MCF 10A (cell line): ENCODE results near the gene OTUD3. TPM values are rescaled to one million over a fixed set of nuclear protein-coding genes. Genes with fewer than 3 reads are reported as not detected.
"Not testable (repeated sequence)": the region's sequence is repeated elsewhere in the genome, so short reads cannot be mapped to it uniquely, and the experiment has no call there.

Source experiments
- BruUV-seq: library from RNA; stranded (reverse); fragments of 400-500 nt; replicated peaks from 2 replicates; lab custom pipeline; 2021; lab: Mats Ljungman, UMichigan
- CTCF ChIA-PET: fragments of 300-600 bp; sonication (Branson Sonifier 250); formaldehyde crosslinking; extraction: SDS; loops from one replicate; lab custom pipeline; 2021; ENCODE audit warnings: antibody characterized with exemption, inconsistent platforms; lab: Yijun Ruan, JAX
- POLR2A ChIA-PET: fragments of 300-600, 350-650 bp; sonication (Branson Sonifier 250); formaldehyde crosslinking; extraction: SDS; loops from one replicate; lab custom pipeline; 2020; ENCODE audit warnings: antibody characterized with exemption, inconsistent platforms; lab: Yijun Ruan, JAX
- DNase-seq: peaks from one replicate; pipeline ENCODE4 v3.0.0-alpha.2; 2018; ENCODE audit not compliant: unreplicated experiment
- H3K27ac Mint-ChIP-seq: one replicate; pipeline ENCODE4 v1.8.0; 2022; ENCODE audit warnings: mild to moderate bottlenecking, low read depth, mixed read lengths; ENCODE audit not compliant: unreplicated experiment
- H3K27me3 Mint-ChIP-seq: one replicate; pipeline ENCODE4 v1.8.0; 2022; ENCODE audit warnings: mixed read lengths; ENCODE audit not compliant: insufficient read depth, unreplicated experiment
- H3K36me3 Mint-ChIP-seq: one replicate; pipeline ENCODE4 v1.8.0; 2022; ENCODE audit warnings: mild to moderate bottlenecking, moderate library complexity, mixed read lengths; ENCODE audit not compliant: insufficient read depth, unreplicated experiment
- H3K4me1 Mint-ChIP-seq: one replicate; pipeline ENCODE4 v1.8.0; 2022; ENCODE audit warnings: mixed read lengths; ENCODE audit not compliant: insufficient read depth, unreplicated experiment
- H3K4me3 Mint-ChIP-seq: one replicate; pipeline ENCODE4 v1.8.0; 2022; ENCODE audit warnings: mild to moderate bottlenecking, moderate library complexity, mixed read lengths; ENCODE audit not compliant: unreplicated experiment
- H3K9me3 Mint-ChIP-seq: one replicate; pipeline ENCODE4 v1.8.0; 2022; ENCODE audit warnings: mixed read lengths; ENCODE audit not compliant: unreplicated experiment
- intact Hi-C: fragments of 100-400 bp; cut with micrococcal nuclease; formaldehyde crosslinking; loops from 2 replicates; pipeline ENCODE4 v1.14.1; 2022
- total RNA-seq: library from RNA; stranded (reverse); gene quantifications from 2 replicates; pipeline ENCODE4 v1.2.3, GENCODE V29; 2022
- TF ChIP-seq, protein P1 (sequence below): fragments of 200-600 bp; IDR thresholded peaks from one replicate; pipeline ENCODE4 v1.8.0; 2022; ENCODE audit warnings: antibody characterized with exemption, mild to moderate bottlenecking; ENCODE audit not compliant: unreplicated experiment

OTUD3 gene
- total RNA-seq, 1 experiment from 2014 or later = 11.6 TPM

- no peaks in the 10 kb centered on the region for H3K36me3 Mint-ChIP-seq
- POLR2A ChIA-PET = interaction anchor here (0.6 to 0.7 kb wide), 2 partner anchors 8 to 37 kb away, joined by 3 to 4 read pairs; no protein-coding TSS in a partner anchor
- peak overlapping the region; percentile 16 for H3K4me3 Mint-ChIP-seq
- no peak for DNase-seq
- H3K27ac Mint-ChIP-seq = peak overlapping the region; percentile 59
- no peaks in the 10 kb centered on the region for H3K27me3 Mint-ChIP-seq
- H3K9me3 Mint-ChIP-seq = no peaks in the 10 kb centered on the region
- peaks cover 10% of the 10 kb centered on the region for H3K4me1 Mint-ChIP-seq
- intact Hi-C loops = no loop called here
- CTCF ChIA-PET = interaction anchor here (0.6 kb wide), 1 partner anchor 20 kb away, joined by 4 read pairs; no protein-coding TSS in a partner anchor
- TF ChIP-seq, protein P1, sequence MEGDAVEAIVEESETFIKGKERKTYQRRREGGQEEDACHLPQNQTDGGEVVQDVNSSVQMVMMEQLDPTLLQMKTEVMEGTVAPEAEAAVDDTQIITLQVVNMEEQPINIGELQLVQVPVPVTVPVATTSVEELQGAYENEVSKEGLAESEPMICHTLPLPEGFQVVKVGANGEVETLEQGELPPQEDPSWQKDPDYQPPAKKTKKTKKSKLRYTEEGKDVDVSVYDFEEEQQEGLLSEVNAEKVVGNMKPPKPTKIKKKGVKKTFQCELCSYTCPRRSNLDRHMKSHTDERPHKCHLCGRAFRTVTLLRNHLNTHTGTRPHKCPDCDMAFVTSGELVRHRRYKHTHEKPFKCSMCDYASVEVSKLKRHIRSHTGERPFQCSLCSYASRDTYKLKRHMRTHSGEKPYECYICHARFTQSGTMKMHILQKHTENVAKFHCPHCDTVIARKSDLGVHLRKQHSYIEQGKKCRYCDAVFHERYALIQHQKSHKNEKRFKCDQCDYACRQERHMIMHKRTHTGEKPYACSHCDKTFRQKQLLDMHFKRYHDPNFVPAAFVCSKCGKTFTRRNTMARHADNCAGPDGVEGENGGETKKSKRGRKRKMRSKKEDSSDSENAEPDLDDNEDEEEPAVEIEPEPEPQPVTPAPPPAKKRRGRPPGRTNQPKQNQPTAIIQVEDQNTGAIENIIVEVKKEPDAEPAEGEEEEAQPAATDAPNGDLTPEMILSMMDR = no peak
- BruUV-seq = no TSS peak
Observed at GRCh38 chr1:19862944-19863343, 19.3 kb upstream of the OTUD3 start.

- no peaks in the 10 kb centered on the region for H3K9me3 Mint-ChIP-seq
- H3K4me3 Mint-ChIP-seq = no peak overlapping the region
- H3K27ac Mint-ChIP-seq = no peak overlapping the region
- H3K27me3 Mint-ChIP-seq = no peaks in the 10 kb centered on the region
- CTCF ChIA-PET = no interaction called here
- intact Hi-C loops = no loop called here
- POLR2A ChIA-PET = no interaction called here
- H3K36me3 Mint-ChIP-seq = no peaks in the 10 kb centered on the region
- peaks cover 10% of the 10 kb centered on the region for H3K4me1 Mint-ChIP-seq
- TF ChIP-seq, protein P1 = no peak
- no TSS peak for BruUV-seq
- DNase-seq = no peak
Observed at GRCh38 chr1:19864570-19865160, 17.5 kb upstream of the OTUD3 start.

GRCh38 chr1:19866029-19866428, 16.2 kb upstream of the OTUD3 start:
- no peak overlapping the region for H3K27ac Mint-ChIP-seq
- TF ChIP-seq, protein P1 = no peak
- H3K27me3 Mint-ChIP-seq = no peaks in the 10 kb centered on the region
- BruUV-seq = no TSS peak
- ChIA-PET POLR2A (interaction anchor here (1.2 kb wide), 1 partner anchor 17 kb away, joined by 3 read pairs; no protein-coding TSS in a partner anchor), CTCF (interaction anchor here (0.5 to 1.3 kb wide), 2 partner anchors 14 to 15 kb away, joined by 3 to 4 read pairs; no protein-coding TSS in a partner anchor)
- DNase-seq = no peak
- intact Hi-C loops = no loop called here
- no peaks in the 10 kb centered on the region for H3K36me3 Mint-ChIP-seq
- peaks cover 10% of the 10 kb centered on the region for H3K4me1 Mint-ChIP-seq
- no peak overlapping the region for H3K4me3 Mint-ChIP-seq
- H3K9me3 Mint-ChIP-seq = no peaks in the 10 kb centered on the region

GRCh38 chr1:19866758-19867157, 15.4 kb upstream of the OTUD3 start:
- H3K27me3 Mint-ChIP-seq = no peaks in the 10 kb centered on the region
- no peak overlapping the region for H3K27ac Mint-ChIP-seq
- BruUV-seq = no TSS peak
- POLR2A ChIA-PET = interaction anchor here (1.2 kb wide), 1 partner anchor 16 kb away, joined by 3 read pairs; no protein-coding TSS in a partner anchor
- TF ChIP-seq, protein P1 = no peak
- no peaks in the 10 kb centered on the region for H3K9me3 Mint-ChIP-seq
- no peak overlapping the region for H3K4me3 Mint-ChIP-seq
- no peaks in the 10 kb centered on the region for H3K36me3 Mint-ChIP-seq
- intact Hi-C loops = no loop called here
- DNase-seq = no peak
- H3K4me1 Mint-ChIP-seq = peaks cover 10% of the 10 kb centered on the region
- CTCF ChIA-PET = interaction anchor here (0.6 to 1.3 kb wide), 3 partner anchors 15 to 346 kb away, joined by 3 read pairs; no protein-coding TSS in a partner anchor

- BruUV-seq, H3K27ac Mint-ChIP-seq, H3K4me3 Mint-ChIP-seq, DNase-seq, POLR2A ChIA-PET, H3K36me3 Mint-ChIP-seq, intact Hi-C loops, H3K9me3 Mint-ChIP-seq: not testable (repeated sequence)
- Mint-ChIP-seq H3K27me3 (peaks cover 10% of the 10 kb centered on the region), H3K4me1 (peaks cover 13% of the 10 kb centered on the region)
- CTCF ChIA-PET = interaction anchor here (0.6 to 1.0 kb wide), 3 partner anchors 15 to 206 kb away, joined by 3 read pairs; no protein-coding TSS in a partner anchor
Observed at GRCh38 chr1:19868575-19868974, 13.6 kb upstream of the OTUD3 start.

DNA sequence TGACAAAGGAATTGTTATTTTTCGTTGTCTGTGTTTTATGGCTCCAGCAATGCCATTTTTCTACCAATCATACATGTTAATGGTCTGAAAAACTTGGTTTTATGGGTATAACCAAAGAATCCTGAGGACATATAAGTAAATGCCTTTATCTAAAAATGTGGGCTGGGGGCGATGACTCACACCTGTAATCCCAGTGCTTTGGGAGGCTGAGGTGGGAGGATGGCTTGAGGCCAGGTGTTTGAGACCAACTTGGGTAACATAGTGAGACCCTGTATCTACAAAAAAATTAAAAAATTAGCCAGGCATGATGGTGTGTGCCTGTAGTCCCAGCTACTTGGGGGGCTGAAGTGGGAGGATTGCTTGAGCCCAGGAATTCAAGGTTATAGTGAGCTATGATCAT, 12.7 kb upstream of the OTUD3 start:
- H3K4me1 Mint-ChIP-seq, POLR2A ChIA-PET, H3K4me3 Mint-ChIP-seq, H3K36me3 Mint-ChIP-seq, BruUV-seq, intact Hi-C loops, H3K9me3 Mint-ChIP-seq, H3K27ac Mint-ChIP-seq, DNase-seq: not testable (repeated sequence)
- H3K27me3 Mint-ChIP-seq = peaks cover 11% of the 10 kb centered on the region
- CTCF ChIA-PET = interaction anchor here (1.0 kb wide), 1 partner anchor 14 kb away, joined by 3 read pairs; no protein-coding TSS in a partner anchor
